GM21825 (cell line): ENCODE data around the gene KCNH1.

Experiments
- ATAC-seq: cut with Tn5 transposase; IDR thresholded peaks from one replicate; pipeline ENCODE4 v1.9.1; 2021; ENCODE audit warnings: mild to moderate bottlenecking, moderate library complexity; ENCODE audit not compliant: unreplicated experiment

Gene KCNH1

DNA sequence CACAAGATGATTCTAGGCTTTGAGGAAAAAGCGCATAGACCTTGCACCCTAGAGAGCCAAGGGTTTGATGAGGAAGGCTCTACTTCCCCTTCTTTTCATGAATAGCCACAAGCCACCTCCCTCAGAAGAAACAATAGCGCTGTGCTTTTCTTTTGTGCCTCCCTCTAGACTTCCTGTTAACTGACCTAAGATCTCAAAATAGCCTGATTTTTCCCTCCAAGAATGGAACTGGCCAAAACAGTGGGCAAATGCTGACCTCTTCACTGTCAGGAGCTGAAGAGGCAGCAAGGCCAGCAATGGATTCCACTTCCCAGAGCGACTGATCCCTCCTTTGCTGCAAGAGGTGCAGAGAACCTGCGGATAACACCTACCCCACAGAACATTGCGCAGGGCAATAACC lies 362.8 kb downstream of the KCNH1 start:
- ATAC-seq: no peak

DNA sequence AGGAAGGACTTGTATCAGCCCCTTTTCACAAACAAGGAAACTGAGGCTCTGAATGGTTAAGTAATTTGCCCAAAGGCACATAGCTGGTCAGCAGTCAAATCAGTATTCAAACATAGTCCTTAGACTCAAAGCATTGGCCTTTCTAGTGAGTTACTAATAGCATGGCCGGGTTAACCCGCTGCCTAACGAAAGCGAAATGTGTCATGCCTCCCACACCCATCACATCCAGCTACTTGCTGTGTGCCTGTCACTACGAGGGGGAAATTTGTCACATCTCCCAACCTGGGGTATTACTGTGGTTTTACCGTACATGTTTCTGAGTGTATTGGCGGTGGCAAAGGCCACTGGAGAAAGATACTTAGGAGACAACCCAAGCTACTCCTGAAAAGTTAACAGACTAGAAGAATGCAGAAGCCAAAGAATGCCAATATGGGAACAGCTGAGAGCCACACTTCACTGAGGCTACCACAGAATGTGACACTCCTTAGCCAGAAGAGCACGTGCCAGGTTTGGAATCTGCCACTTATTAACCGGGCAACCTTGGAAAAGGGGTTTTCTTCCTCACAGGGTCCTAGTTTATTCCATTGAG lies 363.5 kb downstream of the KCNH1 start:
- no peak for ATAC-seq

DNA sequence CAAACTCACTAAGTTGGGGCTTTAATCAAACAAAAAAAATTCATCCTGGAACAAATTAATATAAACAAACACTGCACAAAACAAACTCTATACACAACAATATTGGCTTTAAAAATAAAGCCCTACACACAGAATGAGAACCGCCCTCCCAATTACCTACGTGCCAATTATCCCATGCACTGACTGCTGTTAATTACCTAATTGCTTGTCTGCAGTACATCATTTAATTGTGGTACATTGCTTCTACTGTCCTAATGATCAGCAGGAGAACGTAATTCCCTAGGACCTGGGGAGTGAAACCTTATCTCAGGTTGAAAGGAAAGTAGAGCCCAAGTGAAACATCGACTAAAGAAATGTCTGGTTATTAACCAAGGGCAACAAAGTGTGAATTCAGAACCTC lies 364.5 kb downstream of the KCNH1 start:
- ATAC-seq: no peak

DNA sequence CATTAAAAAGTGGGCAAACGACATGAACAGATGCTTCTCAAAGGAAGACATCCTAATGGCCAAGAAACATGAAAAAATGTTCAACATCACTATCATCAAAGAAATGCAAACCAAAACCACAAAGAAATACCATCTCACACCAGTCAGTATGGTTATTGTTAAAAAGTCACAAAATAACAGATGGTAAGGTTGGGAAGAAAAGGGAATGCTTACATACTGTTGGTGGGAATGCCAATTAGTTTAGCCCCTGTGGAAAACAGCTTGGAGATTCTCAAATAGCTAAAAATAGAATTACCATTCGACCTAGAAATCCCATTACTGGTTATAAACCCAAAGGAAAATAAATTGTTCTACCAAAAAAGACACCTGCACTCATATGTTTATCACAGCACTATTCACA lies 369.4 kb downstream of the KCNH1 start:
- ATAC-seq: no peak

DNA sequence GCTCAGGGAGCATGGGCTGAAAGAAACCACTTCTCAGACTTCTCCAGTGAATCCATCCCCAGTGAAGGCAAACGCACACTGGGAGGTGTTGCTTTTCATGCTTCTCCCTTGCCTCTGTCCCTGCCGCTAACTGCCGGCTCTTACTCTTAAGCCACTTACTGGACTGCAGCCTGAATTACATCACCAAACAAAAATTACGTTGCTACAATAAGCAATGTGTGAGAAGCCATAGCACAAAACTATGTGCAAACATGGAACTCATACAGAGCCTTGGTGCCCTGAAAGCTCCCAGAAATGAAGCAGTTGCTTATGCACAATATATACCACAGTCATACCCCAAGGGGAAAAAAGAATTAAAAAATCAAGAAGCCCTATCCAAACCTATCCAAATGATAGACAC lies 375.2 kb downstream of the KCNH1 start:
- no peak for ATAC-seq

DNA sequence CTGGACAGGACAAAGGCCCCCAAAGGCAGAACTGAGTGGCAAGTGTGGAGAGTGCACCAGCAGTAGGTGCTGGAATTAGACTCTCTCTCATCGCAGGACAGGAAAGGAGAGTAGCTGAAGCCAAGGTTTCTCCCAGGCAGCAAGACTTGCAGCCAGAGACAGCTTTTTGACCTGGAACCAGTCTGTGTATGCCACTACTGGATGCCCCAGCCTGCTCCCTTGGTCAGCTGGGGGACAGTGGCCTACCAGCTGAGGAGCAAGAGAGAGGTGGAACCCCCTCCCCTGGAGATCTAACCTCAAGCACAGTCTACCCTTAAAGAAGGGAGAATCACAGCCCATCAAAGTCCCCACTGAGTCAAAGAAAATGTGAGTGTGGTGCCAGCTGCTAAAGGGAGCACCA lies 375.7 kb downstream of the KCNH1 start:
- no peak for ATAC-seq

DNA sequence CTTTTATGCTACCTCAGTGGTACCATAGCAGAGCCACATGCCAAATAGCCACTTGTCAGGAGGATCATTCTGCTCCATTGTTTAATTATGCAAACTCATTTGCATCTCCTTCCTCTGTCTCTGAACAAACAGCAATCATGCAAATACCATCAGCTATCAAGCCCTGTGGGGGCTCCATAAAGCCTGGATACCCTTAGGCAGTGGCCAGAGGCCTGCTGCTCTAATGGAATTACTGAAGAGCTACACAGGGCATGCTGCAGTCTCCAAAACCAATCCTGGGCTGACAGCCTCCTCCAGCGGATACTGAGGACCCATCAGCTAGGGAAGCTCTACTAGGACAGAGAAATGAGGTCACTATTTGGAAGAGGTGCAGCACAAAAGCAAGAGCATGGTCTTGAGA lies 376.3 kb downstream of the KCNH1 start:
- no peak for ATAC-seq

DNA sequence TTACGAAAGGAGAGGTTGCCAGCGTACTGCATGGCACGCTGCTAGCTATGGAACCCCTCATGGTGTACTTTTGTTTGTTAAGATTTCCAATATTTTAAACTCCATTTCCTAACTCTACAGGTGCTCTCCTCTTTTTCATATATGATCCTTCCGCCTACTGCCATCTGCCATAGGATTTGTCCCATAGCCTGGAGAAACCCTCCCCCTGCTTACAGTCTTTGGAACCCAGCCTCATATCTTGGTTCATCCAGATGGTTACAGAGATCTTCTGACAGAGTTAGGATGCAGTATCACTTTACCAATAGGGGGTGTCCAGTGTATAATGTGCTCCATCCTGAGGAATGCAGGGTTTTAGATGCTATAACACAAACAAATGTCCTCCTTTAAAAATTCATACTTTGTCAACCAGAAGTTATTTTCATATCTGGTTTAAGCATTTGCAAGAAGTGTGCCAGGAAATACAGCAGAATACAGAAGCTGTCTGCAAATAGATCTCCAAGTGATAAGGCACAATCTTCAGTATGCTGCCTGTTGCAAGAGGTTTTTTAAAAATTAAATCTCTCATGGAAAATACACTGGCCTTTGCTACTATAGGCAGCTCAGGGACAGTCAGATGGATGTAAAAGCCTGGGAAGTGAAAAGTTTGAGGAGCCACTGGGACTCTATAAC lies 377.8 kb downstream of the KCNH1 start:
- no peak for ATAC-seq

DNA sequence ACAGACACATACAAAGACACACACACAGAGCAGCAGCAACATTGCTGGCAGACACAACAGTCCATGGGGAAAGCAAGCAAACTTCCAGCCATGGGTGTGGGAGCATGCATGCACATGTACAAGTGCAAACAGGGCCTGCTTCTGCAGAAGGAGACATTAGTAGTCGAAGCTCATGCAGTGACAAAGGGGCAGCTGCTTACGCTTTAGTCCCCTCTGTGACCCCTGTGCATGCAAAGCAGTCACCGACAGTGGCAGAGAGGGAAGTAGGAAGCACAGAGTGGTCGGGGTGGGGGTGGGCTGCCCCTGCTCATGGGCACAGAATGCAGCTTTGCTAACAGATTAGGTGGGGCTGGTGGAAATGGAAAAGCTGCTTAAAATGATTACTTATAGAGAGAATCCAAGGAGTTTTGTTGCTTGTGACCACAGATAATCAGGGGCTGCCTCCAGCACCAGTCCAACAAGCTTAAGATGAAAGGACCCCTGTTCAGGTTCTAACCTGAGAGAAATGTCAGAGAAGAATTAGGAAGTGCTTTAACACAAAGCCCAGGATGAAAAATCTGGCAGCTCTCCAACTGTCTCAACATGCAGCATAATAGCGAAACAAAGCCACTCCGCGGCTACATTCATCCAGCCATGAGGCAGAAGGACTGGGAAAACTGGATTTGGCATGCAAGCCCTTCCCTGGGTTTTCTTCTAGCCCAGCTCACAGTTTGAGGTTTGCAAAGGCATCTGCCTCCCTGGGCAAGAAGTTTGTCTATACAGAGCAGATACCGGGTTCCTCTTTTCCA lies 378.9 kb downstream of the KCNH1 start:
- no peak for ATAC-seq

DNA sequence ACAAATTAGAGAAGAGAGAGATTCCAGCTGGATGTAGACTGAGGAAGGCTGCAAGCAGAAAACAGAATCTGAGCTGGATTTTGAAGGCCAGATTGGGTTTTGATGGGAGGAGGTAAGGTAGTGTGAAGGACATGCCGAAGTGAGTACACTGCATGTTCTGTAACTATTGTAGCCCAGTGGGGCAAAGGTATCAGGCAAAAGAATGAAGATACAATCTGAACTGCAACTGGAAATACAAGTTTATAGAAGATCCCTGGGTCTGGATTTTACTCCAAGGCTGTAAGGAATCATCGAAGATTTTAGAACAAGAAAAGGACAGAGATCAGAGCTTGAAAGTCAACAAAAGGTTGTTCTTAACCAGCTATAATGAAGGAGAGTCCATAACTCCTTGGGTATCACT lies 382.0 kb downstream of the KCNH1 start:
- ATAC-seq: no peak

DNA sequence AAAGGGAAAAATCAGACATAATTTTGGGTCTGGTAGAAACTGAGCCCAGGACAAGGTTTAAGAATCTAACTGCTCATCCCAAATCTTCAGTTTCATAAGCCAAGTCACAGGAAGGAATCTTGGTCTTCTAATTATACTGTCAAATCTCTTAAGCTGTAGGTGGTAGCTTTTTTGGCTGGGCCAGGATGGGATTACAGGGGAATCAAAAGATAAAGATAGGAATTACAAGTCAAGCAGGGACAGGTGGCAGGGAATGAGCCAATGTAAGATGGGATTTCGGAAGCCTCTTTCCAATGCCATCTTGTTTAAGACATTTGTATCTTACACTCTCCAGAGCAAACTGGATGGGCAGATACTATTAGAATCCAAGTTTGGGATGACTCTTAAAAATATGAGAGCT lies 383.5 kb downstream of the KCNH1 start:
- no peak for ATAC-seq

DNA sequence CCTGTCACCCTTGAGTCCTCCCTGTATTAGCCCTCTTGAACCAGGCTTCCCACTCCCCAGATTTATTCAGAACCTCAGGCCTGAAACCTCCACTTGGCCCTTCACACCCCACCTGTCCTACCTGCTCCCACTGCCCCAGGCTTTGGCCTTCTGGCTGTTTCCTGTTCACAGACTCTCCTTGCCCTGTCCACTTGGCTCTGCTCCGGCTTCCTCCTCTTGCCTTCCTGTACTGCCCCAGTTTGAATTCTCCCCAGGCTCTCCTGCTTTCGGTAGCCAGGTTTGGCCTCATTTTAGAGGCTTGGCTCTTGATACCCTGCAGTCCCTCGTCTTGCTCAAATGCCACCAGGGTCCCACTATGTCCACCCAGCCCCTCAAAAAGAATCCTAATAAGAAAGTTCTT lies 385.2 kb downstream of the KCNH1 start:
- ATAC-seq: no peak

DNA sequence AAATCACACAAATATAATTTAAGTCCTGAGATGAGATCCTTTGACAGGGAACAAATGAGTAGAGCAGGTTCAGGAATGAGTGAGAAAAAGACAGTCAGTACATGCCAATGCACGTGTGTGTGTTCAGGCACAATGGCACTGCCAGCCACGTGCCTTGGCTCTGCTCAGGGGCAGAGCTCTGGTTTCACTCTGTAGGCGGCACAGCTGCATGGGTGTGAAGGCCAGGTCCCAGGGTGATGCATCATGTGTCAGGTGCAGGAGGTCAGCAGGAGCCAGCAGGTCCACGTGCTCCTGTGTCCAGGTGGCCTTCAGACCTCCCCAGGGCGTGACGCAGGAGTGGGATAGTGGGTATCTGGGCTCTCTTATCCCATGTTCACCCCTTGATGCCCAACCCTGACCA lies 386.1 kb downstream of the KCNH1 start:
- no peak for ATAC-seq

DNA sequence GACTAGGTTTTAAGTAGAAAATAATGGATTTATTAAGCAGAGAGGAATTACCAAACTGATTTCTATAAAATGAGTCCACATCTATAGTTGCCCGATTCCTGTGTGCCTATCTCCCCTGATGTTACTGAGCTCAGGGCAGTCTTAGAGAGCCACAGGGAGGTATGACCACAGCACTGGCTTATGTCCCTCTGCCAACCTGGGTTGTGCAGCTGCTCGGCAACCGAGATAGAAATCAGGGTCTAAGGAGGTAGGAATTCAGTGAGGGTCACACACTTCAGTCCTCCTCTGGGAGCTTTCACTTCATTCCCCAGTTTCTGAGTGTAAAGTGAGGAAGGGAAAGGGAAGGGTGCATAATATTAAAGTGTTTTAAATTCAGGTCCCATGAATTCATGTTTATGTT lies 386.8 kb downstream of the KCNH1 start:
- ATAC-seq: no peak

DNA sequence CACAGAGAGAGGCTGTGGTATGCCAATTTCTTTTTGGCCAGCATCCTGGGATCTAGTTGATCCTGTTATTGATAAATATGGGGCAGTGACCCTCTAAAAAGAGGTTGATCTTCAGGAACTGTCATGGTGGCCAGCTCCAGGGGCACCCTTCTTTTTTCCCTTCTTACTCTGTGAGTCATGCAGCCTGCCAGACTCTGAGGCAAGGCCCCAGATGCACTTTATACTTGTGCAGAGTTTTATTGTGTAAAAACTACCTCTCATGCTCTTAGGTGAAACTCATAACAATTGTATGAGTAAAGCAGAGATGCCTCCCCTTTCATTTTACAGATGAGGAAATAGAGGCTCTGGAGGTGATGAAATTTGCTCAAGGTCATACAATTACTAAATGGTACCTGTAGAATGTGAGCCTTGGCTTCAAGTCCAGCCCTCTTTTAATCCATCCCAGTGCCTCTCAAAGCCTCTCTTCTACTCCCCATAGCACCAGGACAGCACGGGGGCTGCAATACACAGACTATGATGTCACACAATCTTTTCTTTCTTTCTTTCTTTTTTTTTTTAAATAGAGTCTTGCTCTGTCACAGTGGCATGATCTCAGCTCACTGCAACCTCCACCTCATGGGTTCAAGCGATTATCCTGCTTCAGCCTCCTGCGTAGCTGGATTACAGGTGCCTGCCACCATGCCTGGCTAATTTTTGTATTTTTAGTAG lies 387.8 kb downstream of the KCNH1 start:
- no peak for ATAC-seq

DNA sequence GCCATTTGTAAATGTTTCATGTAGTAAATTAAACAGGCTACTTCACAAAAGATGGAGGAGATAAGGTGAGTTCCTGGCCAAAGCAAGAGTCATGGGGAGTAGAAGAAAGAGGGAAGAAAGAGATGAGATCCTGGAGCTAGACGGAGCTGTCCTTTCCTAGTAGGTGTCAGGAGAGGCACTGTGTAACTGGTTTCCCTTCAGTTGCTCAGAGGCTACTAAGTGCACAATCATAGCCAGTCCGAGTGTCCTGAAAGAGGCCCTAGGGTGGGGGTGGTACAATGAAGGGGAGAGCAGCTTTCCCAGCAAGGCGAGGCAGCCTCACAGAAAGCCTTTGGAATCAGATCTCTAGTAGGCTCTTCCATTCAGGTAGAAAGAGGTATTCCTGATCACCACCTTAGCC lies 390.9 kb downstream of the KCNH1 start:
- no peak for ATAC-seq

DNA sequence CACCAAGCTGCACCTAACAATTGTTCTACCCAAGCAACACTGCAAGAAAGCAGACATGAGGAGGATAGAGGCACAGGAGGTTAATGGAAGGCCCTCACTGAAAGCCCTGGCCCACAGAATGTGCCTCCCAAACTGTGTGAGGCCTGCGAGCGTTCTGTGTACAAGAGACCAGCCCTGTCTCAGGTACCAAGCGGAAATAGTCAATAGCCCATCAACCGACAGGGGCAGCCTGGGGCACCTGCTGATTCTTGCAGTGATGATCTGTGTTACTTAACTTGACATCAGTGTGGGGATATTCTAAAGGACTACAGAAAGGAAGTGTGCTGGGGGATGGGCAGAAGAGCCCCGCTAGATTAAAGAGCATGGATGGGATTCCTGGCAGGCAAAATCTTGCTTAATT lies 392.4 kb downstream of the KCNH1 start:
- ATAC-seq: no peak

DNA sequence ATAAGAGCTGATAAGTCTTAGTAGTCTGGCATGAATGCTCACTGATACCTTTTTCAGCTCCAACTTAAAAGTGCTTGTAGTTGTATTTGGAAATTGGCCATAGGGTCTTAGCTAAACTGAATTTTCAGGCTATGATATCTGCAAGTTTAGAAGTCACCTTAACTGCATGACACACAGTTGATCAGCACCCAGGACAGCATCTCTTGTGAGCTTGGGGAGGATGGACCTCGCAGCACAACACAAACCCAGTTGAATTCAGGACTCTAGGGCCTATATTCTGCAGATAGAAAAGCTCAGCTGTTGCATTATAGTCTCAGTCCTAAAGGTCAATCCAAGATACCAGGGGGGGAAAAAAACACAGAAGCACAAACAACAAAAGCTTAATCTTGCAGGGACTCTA lies 394.3 kb downstream of the KCNH1 start:
- no peak for ATAC-seq

DNA sequence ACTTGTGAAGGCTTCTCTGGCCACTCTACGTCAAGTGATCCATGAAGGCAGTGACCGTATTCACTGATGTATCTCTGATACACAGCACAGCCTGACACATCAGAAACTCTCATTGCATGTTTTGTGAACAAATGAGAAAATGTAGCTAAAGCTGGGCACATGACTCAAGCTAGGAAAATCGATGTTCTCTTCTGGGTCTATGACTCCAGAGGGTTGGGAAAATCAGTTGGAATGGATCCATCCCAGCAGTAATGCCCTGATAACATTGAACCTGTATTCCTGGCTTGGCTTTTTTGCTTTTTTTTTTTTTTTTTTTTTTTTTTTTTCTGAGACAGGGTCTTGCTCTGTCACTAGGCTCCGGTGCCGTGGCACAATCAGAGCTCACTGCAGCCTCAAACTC lies 395.7 kb downstream of the KCNH1 start:
- ATAC-seq: no peak

DNA sequence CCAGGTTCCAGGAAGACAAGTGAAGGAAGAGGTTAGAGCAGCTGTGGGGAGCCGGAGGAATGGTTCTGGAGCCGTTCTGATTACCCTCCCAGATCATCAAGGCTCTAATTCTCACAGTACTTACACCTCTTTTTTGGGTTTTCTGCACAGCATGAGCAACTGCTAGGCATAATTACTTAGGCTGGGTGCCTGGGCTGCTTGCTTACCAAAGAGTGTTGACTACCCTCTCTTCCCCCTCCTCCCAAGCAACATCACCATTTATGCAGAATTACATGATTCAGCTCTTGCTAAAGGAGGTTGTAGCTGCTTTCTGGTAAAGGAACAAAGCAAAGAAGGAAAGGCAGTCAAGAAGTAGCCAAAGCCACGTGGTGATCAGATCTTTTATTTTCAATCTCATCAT lies 397.2 kb downstream of the KCNH1 start:
- ATAC-seq: no peak

DNA sequence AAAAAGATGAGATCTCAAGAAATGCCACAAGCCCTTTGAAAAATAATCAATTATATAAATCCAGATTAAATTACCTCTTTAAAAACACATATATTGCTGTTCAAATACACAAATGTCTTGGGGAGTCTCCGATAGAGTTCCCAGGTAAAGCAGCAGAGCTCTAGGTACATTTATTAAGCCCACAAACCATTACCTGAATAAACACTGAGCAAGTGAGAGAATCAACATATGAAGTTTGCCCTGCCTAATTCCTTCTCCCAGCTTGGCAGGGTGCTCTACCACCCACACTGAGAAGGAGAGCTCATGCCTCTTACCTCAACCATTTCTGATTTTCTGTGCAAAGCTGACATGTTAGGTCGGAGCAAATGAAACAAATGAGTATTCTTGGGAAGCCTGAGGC lies 402.4 kb downstream of the KCNH1 start:
- ATAC-seq: no peak

DNA sequence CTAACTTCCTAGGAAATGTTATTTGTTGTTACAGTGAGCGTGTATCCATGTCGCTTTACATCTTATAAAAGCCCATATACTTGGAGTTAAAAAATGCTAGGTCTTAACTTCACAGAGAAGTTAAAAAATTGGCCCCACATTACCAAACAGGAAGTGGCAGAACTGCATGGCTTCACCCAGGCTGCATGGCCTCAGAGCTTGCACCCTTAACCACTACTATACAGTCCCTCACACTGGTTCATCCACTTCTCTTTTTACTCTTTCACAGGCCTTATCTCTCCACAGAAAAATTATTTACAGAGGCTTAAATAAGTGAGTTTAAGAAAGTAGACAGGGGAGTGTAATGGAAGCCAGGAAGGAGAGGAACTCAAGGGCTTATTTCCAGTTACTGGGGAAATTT lies 402.8 kb downstream of the KCNH1 start:
- no peak for ATAC-seq
